ENCODE data around the gene GRIK2.

DNA sequence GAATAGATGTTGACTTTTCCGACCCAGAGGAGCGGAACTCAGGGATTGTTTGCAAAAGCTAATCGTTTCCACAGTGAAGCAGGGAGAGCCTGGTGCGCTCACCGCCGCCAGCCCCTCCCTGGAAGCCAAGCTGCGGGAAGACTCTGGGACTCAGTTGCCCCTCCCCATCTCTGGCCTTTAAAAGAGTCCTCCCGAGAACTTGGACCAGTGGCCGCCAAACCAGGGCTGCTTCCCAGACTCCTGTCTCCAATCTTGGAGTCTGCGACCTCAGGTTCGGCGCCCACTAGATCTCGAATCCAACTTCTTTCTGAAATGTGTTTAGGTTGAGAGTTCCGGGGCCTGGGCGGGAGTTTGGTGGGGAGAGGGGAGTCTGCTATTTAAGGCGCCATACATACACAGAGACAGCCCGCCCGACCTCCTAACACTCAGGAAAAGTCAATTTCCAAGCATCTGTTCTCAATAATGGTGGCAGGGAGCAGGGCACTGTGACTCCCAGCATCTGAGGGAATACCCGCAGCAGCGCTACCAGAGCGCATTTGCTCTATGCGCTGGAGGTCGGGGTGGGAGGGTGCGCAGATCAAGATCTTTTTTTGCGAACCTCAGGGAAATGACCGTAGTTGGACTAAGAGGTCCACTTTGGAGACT is 800 bp upstream of the GRIK2 start:
- TF ChIP-seq, protein P1, sequence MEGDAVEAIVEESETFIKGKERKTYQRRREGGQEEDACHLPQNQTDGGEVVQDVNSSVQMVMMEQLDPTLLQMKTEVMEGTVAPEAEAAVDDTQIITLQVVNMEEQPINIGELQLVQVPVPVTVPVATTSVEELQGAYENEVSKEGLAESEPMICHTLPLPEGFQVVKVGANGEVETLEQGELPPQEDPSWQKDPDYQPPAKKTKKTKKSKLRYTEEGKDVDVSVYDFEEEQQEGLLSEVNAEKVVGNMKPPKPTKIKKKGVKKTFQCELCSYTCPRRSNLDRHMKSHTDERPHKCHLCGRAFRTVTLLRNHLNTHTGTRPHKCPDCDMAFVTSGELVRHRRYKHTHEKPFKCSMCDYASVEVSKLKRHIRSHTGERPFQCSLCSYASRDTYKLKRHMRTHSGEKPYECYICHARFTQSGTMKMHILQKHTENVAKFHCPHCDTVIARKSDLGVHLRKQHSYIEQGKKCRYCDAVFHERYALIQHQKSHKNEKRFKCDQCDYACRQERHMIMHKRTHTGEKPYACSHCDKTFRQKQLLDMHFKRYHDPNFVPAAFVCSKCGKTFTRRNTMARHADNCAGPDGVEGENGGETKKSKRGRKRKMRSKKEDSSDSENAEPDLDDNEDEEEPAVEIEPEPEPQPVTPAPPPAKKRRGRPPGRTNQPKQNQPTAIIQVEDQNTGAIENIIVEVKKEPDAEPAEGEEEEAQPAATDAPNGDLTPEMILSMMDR (IDR thresholded peaks at IDR 0.05): no peak
- TF ChIP-seq EP300 (IDR thresholded peaks at IDR 0.05; ENCODE audit: low read depth): no peak
- TF ChIP-seq POLR2A (IDR thresholded peaks at IDR 0.05): no peak
